ENCODE data around the gene MAPKAPK5.
"Not testable (repeated sequence)": the region's sequence is repeated elsewhere in the genome, so short reads cannot be mapped to it uniquely, and the experiment has no call there.

Gene MAPKAPK5

GRCh38 chr12:111841750-111842555, at the start of gene MAPKAPK5:
TSS of gene MAPKAPK5 (plus strand) at chr12:111842228. CDS start at chr12:111842734, 506 bp downstream.
- peak; percentile 94 to 97 for DNase-seq (ENCODE audit: extremely low read depth in 1 of 2, low read depth in 1 of 2)

DNA sequence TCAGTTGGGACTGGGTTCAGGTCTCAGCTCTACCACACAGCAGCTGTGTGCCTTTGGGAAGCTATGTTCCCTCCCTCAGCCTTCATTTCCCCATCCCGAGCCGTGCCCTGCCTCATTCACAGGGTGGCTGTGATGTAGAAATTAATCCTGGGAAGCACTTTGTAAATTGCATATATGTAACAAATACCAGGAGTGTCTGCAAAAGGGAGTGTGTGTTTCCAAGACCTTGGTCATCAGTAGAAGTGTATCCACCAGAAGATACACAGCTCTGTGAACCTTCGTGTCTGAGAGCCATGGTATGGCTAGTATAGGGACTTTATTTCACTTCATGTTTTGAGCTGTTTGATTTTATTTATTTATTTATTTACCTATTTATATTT, 49.2 kb upstream of the MAPKAPK5 start:
- no peak for DNase-seq (ENCODE audit: extremely low read depth in 1 of 2, low read depth in 1 of 2)

DNA sequence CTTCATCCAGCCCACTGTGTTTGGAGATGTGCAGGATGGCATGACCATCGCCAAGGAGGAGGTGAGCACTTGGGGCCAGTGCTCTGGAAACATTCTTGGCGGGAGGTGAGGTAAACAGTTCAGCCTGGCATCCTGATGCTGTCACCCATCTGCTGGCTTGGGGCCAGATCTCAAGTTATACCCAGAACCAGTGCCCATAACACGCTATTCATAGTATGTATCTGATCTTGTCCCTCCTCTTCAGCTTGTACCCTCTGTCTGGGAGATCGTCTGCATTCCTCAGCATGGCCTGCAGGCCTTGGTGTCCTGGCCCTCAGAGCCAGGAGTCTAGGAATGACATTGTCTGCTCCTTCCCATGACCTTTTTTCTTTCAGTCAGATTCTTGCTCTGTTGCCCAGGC, 43.8 kb upstream of the MAPKAPK5 start:
- DNase-seq (ENCODE audit: extremely low read depth in 1 of 2, low read depth in 1 of 2) = no peak

GRCh38 chr12:111799758-111800157, 42.3 kb upstream of the MAPKAPK5 start:
- no peak for DNase-seq (ENCODE audit: extremely low read depth in 1 of 2, low read depth in 1 of 2)

- DNase-seq (ENCODE audit: extremely low read depth in 1 of 2, low read depth in 1 of 2) = no peak
Observed at GRCh38 chr12:111803038-111803626, 38.9 kb upstream of the MAPKAPK5 start.

- DNase-seq (ENCODE audit: extremely low read depth in 1 of 2, low read depth in 1 of 2) = no peak
Observed at GRCh38 chr12:111803851-111804250, 38.2 kb upstream of the MAPKAPK5 start.

- no peak for DNase-seq (ENCODE audit: extremely low read depth in 1 of 2, low read depth in 1 of 2)
Observed at GRCh38 chr12:111806304-111806703, 35.7 kb upstream of the MAPKAPK5 start.

DNA sequence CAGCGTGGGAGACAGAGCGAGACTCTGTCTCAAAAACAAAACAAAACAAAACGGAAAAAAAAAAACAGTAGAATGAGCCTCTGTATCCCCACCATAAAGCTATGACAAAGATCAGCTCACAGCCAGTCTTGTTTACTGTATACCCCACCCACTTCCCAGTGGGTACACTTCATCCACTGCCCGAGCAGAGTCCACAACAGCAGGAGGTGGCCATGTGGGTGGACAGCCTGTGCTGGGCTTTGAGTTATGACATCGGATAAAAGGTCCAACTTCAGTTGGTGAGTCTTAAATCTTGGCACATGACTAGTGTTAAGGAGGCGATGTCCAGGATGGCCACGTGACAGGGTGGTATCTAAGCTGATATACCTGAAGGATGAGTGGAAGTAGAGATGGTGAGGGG, 34.8 kb upstream of the MAPKAPK5 start:
- DNase-seq (ENCODE audit: extremely low read depth in 1 of 2, low read depth in 1 of 2) = no peak

DNA sequence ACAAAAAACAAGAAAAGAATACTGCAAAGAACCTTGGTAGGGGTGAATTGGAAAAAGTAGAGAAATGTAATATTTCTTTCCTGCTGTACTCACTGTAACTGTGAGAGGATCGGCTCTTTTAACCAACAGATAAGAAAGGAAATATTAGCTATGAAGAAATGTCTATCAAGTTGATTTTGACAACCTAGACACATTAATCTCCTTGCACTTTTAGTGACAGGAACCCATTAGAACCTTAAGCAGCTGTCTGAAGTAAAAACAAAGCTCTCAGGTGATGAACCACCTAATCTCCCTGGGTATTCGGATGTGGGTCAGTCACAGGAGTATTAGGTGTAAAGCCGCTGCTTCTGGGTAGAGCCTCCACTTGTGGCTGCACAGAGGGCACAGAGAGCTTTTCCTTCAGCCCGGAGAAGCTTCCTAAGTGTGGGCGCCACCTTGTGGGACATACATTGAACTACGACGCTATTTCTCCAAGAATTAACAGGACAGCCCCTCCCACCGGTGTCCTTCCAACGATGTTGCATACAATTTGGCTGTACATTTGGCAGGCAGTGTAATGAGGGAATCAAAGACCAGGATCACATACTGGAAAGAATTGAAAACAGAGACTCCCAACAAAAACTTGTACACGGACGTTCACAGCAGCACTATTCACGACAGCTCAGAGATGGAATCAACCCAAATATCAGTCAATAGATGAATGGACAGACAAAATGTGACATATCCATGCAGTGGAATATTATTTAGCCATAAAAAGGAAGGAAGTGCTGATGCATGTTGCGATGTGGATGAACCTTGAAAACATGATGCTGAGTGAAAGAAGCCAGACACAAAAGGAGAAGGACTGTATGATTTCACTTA, 28.9 kb upstream of the MAPKAPK5 start:
- DNase-seq (ENCODE audit: extremely low read depth in 1 of 2, low read depth in 1 of 2) = peak; percentile 8 to 30

DNA sequence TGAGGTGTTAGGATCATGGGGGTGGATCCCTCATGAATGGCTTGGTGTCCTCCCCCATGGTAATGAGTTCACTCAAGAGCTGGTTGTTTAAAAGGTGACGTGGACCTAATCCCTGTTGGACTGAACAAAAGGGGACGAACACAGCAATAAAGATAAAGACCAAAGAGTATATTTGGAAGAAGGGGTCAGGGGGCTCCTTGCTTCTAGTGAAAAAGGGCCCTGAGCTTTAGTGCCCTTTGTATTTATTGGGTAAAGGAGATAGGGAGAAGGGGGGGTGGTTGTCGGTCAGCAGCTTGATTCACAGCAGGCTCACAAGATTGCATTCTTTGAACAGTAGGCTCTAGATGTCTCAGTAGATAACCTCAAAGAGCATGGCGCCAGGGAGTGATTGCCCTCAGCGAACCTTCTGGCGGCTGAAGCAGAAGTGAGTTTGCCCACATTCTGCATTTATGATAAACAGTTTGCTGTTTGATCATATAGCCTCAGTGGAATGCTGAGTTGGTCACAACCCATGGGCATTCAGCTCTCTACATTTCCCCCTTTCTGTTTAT, 25.9 kb upstream of the MAPKAPK5 start:
- no peak for DNase-seq (ENCODE audit: extremely low read depth in 1 of 2, low read depth in 1 of 2)

- not testable (repeated sequence) for DNase-seq (ENCODE audit: extremely low read depth in 1 of 2, low read depth in 1 of 2)
Observed at GRCh38 chr12:111816898-111817297, 25.1 kb upstream of the MAPKAPK5 start.

GRCh38 chr12:111818340-111818739, 23.7 kb upstream of the MAPKAPK5 start:
- DNase-seq (ENCODE audit: extremely low read depth in 1 of 2, low read depth in 1 of 2) = no peak

DNA sequence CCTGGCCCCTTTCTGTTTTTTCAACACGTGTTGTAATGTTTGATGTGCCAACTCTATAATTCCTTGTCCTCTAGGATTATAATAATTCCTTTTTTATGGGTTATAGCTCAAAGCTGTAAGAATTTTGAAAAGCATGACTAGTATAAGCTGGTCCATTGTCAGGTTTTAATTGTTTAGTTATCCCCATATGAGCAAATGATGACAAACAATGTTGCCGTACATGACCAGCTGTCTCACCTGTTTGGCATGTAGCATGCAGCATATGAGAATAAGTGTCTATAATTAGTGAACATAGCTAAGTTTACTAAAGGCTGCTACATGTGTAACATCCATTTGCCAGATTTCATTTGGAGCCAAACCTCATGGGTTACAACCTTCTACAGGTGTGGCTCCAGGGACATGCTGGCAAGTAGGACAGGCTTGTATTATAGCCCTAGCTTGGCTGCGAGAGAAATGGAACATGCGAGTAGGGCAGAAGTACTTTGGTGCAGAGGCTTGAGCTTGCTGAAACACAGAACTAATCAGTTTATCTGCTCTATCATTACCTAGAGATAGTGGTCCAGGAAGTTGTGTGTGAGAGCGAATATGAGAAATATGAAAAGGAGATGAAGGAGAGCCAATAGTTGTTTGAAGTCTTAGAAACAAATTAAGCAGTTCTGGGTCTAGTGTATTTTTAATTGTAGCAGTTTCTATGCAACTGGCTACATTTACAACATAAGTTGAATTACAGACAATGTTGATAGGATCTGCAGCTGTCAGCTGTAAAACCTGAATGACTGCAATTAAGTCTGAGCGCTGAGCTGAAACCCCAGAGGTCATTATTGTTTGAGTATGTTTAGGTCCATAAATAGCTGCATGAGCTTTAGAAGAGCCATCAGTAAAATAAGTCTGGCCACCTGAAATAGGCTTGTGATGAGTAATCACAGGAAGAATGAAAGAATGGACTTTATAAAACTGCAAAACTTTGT, 22.6 kb upstream of the MAPKAPK5 start:
- DNase-seq (ENCODE audit: extremely low read depth in 1 of 2, low read depth in 1 of 2) = no peak

DNA sequence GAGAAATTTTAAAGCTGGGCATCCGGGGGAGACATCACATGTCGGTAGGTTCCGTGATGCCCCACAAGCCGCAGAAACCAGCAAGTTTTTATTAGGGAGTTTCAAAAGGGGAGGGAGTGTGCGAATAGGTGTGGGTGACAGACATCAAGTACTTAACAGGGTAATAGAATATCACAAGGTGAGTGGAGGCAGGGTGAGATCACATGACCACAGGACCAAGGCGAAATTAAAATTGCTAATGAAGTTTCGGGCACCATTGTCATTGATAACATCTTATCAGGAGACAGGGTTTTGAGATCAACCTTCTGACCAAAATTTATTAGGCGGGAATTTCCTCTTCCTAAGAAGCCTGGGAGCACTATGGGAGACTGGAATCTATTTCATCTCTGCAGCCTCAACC, 21.2 kb upstream of the MAPKAPK5 start:
- not testable (repeated sequence) for DNase-seq (ENCODE audit: extremely low read depth in 1 of 2, low read depth in 1 of 2)

- DNase-seq (ENCODE audit: extremely low read depth in 1 of 2, low read depth in 1 of 2) = no peak
Observed at GRCh38 chr12:111822886-111823285, 19.1 kb upstream of the MAPKAPK5 start.

- DNase-seq (ENCODE audit: extremely low read depth in 1 of 2, low read depth in 1 of 2) = no peak
Observed at GRCh38 chr12:111823891-111824290, 18.1 kb upstream of the MAPKAPK5 start.

- not testable (repeated sequence) for DNase-seq (ENCODE audit: extremely low read depth in 1 of 2, low read depth in 1 of 2)
Observed at GRCh38 chr12:111824312-111824711, 17.7 kb upstream of the MAPKAPK5 start.

GRCh38 chr12:111825509-111825908, 16.5 kb upstream of the MAPKAPK5 start:
- DNase-seq (ENCODE audit: extremely low read depth in 1 of 2, low read depth in 1 of 2) = no peak

DNA sequence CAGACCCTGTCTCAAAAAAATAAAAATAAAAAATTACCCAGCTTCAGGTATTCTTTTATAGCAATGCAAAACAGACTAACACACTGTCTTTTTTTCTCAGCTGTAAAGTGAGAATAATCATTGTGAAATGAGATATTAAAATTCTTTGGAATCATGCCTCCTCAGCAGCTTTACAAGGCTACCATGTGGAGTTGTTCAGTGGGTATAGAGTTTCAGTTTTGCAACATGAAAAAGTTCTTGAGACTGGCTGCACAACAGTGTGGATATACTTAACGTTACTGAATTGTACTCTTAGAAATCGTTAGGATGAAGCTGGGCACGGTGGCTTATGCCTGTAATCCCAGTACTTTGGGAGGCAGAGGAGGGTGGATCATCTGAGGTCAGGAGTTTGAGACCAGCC, 15.7 kb upstream of the MAPKAPK5 start:
- no peak for DNase-seq (ENCODE audit: extremely low read depth in 1 of 2, low read depth in 1 of 2)

DNA sequence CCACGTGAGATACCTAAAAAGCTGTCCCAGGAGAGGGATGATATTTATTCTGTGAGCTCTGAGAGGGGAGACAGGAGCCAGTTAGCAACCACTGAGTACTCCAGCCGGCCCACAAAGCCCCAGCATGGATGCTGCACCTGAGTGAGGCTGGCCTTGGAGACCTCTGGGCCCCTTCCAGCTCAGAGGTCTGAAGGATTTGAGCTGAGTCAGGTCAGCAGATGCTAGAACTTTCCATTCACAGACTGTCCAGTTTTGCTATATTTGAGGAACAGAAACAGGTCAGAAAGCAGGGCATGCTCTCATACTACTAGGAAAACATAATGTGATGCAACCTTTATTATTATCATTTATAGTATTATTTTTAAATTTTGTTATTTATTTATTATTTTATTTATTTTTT, 15.0 kb upstream of the MAPKAPK5 start:
- no peak for DNase-seq (ENCODE audit: extremely low read depth in 1 of 2, low read depth in 1 of 2)
